AG04449 (cell line): Measurements from ENCODE around the gene BCAR1.

Experiments used
- CTCF ChIA-PET: fragments of 350-600 bp; formaldehyde crosslinking; extraction: SDS; loops from one replicate; lab custom pipeline; 2021; ENCODE audit warnings: antibody characterized with exemption; lab: Yijun Ruan, JAX
- POLR2A ChIA-PET: fragments of 400-600, 350-600 bp; formaldehyde crosslinking; extraction: SDS; loops from one replicate; lab custom pipeline; 2020; ENCODE audit warnings: antibody characterized with exemption, inconsistent platforms; lab: Yijun Ruan, JAX
- DNase-seq: peaks from one replicate; pipeline ENCODE4 v3.0.0-alpha.2; 2010; ENCODE audit warnings: low read depth, low spot score
- H3K4me3 ChIP-seq: 2 replicates; pipeline ENCODE4 v1.5.1; 2011; ENCODE audit warnings: low read depth, mild to moderate bottlenecking, control low read depth, low read length
- TF ChIP-seq, protein P1 (sequence below): IDR thresholded peaks from one replicate; pipeline ENCODE4 v1.5.1; 2011; ENCODE audit warnings: mild to moderate bottlenecking, moderate library complexity, low read length, control low read depth, inconsistent platforms; ENCODE audit not compliant: insufficient read depth; ENCODE audit errors: missing control alignments

BCAR1 gene

DNA sequence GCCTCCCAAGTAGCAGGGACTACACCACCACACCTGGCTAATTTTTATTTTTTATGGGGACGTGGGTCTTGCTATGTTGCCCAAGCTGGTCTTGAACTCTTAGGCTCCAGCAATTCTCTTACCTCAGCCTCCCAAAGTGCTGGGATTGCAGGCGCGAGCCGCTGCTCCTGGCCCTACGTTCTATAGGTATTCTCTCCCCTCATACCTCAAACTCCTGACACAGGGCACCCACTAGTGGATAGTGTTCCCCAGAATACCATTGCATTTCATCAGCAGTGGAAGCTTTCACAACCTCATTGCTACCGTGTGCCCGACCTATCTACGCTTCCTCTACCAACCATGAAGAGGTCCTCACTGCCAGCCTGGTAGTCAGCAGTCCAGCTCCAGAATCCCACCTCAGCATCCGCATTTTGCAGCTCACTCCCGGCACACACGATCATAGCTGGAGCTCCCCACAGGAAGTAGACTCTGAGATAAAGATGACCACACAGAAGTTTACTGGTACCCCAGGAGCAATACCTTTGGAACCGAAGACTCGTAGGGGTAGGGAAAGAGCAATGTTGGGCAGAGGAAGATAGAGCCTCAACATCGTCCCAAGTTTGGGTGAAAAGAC is 53.8 kb downstream of the BCAR1 start:
- POLR2A ChIA-PET: interaction anchor here (0.5 kb wide), 1 partner anchor 312 kb away, joined by 3 read pairs; no protein-coding TSS in a partner anchor
- H3K4me3 ChIP-seq: no peak overlapping the region
- TF ChIP-seq, protein P1, sequence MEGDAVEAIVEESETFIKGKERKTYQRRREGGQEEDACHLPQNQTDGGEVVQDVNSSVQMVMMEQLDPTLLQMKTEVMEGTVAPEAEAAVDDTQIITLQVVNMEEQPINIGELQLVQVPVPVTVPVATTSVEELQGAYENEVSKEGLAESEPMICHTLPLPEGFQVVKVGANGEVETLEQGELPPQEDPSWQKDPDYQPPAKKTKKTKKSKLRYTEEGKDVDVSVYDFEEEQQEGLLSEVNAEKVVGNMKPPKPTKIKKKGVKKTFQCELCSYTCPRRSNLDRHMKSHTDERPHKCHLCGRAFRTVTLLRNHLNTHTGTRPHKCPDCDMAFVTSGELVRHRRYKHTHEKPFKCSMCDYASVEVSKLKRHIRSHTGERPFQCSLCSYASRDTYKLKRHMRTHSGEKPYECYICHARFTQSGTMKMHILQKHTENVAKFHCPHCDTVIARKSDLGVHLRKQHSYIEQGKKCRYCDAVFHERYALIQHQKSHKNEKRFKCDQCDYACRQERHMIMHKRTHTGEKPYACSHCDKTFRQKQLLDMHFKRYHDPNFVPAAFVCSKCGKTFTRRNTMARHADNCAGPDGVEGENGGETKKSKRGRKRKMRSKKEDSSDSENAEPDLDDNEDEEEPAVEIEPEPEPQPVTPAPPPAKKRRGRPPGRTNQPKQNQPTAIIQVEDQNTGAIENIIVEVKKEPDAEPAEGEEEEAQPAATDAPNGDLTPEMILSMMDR: no peak

GRCh38 chr16:75196836-75197235 is 54.6 kb downstream of the BCAR1 start:
- POLR2A ChIA-PET: no interaction called here
- CTCF ChIA-PET: interaction anchor here (0.9 to 9.8 kb wide), 8 partner anchors 22 to 424 kb away, joined by 4 to 342 read pairs (median 56); partner anchors contain the start of genes CTRB1 and TMEM170A
- H3K4me3 ChIP-seq: no peak overlapping the region
- TF ChIP-seq, protein P1: no peak
- no peak for DNase-seq

More for the DNA sequence above, 53.8 kb downstream of the BCAR1 start:
- DNase-seq: no peak
- CTCF ChIA-PET: interaction anchor here (0.6 to 9.8 kb wide), 22 partner anchors 7 to 483 kb away, joined by 3 to 342 read pairs (median 9); partner anchors contain the start of genes ADAT1, CTRB1, TMEM170A and ZNRF1

GRCh38 chr16:75195811-75196790 is 55.3 kb downstream of the BCAR1 start:
- POLR2A ChIA-PET: no interaction called here

DNA sequence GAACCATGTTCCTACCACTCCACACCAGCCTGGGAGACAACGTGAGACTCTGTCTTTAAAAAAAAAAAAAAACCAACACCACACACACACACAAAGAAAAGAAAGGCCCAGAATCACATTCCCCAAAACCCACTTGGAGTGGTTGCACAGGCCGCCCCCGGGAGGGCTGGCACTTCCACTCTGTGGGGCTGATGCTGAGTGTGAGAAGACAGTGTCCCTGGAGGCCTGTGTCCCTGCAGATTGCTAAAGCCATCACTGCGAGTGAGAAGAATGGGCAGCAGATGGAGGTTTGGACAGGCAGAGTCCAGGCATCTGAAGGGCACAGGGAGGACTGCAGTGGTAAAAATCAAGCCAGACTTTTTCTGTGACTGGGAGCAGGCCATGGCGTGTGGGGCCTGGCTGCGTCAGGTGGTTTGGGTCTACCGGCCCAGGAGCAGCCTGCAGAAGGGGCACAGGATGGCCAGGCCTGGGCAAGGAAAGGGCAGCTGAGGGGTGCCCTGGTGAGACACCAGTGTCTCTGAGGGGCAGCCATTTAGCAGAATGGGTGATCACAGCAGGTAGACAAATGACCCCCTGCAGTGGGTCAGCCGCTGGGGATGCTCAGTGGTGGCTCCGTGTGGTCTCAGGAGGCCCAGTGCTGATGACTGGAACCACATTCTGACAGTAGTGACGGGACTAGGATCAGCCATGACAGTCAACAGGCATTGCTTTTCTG is 57.5 kb downstream of the BCAR1 start:
- H3K4me3 ChIP-seq: no peak overlapping the region
- CTCF ChIA-PET: interaction anchor here (1.5 kb wide), 1 partner anchor 271 kb away, joined by 5 read pairs; no protein-coding TSS in a partner anchor
- POLR2A ChIA-PET: no interaction called here
- no peak for DNase-seq
- TF ChIP-seq, protein P1: no peak

More at GRCh38 chr16:75195811-75196790, 55.3 kb downstream of the BCAR1 start:
- no peak overlapping the region for H3K4me3 ChIP-seq
- no peak for DNase-seq
- CTCF ChIA-PET: interaction anchor here (0.6 to 9.8 kb wide), 8 partner anchors 24 to 590 kb away, joined by 3 to 342 read pairs (median 4); partner anchors contain the start of gene TMEM170A
- TF ChIP-seq, protein P1: no peak

DNA sequence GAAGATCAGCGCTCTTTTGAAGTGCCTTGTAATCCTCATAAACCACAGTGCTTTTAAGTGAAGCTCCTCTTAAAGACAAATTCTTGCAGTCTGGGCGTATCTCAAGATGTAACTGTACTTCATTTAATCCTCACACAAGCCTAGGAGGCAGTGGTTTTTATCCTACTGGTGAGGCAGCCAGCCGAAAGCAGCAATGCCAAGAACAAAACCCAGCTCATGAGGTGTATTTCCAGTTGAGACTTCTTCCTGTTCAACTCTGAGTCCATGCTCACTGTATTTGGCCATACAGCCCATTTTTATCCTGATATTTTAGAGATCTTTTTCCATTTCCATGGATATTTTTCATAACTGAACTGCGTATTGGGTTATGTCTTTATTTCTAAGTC is 58.2 kb downstream of the BCAR1 start:
- ChIA-PET CTCF (interaction anchor here (1.5 kb wide), 1 partner anchor 272 kb away, joined by 5 read pairs; no protein-coding TSS in a partner anchor), POLR2A (no interaction called here)
- DNase-seq: no peak
- TF ChIP-seq, protein P1: no peak
- H3K4me3 ChIP-seq: no peak overlapping the region
